SH-SY5Y (cell line): ENCODE data around the gene OR9A2.

Source experiments
- GATA2 ChIP-seq: IDR thresholded peaks from 2 replicates; pipeline ENCODE4 v1.6.1; 2011; ENCODE audit warnings: mild to moderate bottlenecking, low read depth, low read length
- GATA3 ChIP-seq: IDR thresholded peaks from 2 replicates; pipeline ENCODE4 v1.6.1; 2011; ENCODE audit warnings: low read depth, mild to moderate bottlenecking, low read length, moderate library complexity

DNA sequence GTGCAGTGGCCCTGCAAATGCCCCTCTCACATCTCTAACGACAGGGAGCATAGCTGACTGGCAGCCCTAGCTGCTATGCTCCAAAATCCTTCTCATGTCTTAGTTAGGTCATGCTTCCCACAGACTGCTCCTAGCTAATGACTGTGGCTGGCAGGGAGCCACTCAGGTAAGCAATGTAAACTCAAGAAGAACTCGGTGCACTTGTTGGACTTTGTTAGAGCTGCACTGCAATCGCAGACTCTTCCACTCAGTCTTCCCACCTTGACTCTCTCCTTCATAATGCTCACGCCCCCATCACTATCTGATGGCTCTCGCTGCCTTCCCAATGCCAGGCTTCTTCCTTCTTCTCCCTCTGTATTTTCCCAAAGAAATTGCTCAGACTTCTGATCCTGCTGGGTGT lies 24.0 kb downstream of the OR9A2 start:
- no peak for TF ChIP-seq GATA2
- no peak for TF ChIP-seq GATA3
